Measurements from ENCODE around the gene DIS3L2.

The DIS3L2 gene

DNA sequence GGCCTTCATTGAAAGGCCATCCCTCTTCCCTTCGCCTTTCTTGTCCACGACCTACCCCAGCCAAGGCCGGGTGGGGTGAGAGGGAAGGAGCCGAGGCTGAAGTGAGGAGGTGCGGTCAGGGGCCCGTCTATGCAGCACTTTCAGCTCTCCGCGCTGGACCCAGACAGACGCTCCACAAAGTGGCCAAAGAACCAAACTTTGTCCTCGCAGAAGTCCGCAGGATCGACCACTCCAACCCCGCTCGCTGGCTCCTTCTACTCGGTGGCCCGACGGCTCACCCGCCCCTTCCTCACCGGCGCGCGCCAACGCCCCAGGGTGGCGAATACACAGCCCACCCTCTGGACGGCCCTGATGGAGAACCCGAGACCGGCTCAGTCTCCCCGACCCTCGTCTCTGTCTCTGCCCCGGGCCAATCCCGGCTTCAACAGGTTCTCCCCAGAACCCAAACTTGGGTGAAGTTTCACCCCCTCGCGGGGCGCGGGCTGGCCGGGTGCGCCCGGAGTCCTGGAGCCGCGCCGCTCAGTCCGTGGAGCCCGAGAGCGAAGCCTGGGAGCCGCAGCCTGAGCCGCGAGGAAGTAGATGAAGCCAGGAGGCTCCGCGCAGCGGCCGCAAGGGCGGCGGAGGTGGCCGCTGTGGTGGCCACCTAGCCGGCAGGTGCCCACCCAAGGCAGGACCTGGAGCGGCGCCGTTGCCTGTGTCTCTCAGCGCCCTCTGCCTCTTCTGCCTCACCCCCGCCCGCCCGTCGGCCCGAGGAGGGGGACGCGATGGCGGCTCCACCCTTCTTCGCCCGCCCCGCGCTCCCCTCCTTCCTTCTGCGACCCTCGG lies 390.4 kb downstream of the DIS3L2 start:
- Histone ChIP-seq H3K4me3 (ENCODE audit: low read length, poor library complexity, severe bottlenecking) (no peak overlapping the region), H4K20me1 (ENCODE audit: insufficient read depth, low read length, poor library complexity, severe bottlenecking) (no peaks in the 10 kb centered on the region), H3F3A (ENCODE audit: low read depth) (no peaks in the 10 kb centered on the region), H3K9me2 (replicated peaks; ENCODE audit: low read depth, low read length) (no peaks in the 10 kb centered on the region), H3K79me2 (ENCODE audit: insufficient read depth, low read length) (no peaks in the 10 kb centered on the region), H3K9me3 (ENCODE audit: insufficient read depth, low read depth, low read length) (no peaks in the 10 kb centered on the region), H3K4me1 (ENCODE audit: insufficient read depth, low read length, poor library complexity, severe bottlenecking) (peaks cover 7% of the 10 kb centered on the region), H3K9ac (ENCODE audit: low read depth, low read length, poor library complexity, severe bottlenecking) (no peak overlapping the region), H3K36me3 (ENCODE audit: insufficient read depth, low read length) (no peaks in the 10 kb centered on the region), H3K27me3 (ENCODE audit: insufficient read depth, low read length, poor library complexity, severe bottlenecking) (no peaks in the 10 kb centered on the region), H2AFZ (ENCODE audit: low read length) (no peak overlapping the region), H3K4me2 (ENCODE audit: low read depth, low read length, poor library complexity, severe bottlenecking) (no peak overlapping the region)
- no peak for TF ChIP-seq EZH2phosphoT487 (IDR thresholded peaks at IDR 0.05; ENCODE audit: borderline replicate concordance)

DNA sequence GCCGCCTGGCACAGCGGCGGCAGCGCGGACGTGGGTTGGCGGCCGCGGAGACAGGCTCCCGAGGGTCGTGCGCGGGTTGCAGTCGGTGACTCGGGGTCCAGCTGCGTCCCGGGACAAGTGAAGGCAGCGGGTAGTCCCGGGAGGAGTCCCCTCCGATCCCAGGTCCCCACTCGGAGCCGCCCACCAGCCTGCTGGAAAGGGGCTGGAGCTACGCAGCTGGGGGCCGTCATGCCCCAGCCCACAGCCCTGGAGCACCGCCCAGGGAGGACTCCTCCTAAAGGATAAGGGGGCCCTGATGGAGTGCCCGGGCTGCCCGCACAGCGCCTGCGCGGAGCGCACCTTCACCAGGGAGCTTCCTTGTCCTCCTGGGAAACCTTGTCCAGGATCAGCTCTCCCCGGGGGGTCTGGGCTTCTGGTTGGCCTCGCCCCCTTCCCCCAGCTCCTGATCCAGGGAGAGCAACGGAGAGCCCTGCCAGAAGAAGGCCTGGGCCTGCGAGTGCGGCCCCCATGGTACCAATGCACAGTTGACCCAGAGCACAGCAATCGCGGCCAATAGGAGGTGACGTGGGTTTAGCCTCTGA lies 391.1 kb downstream of the DIS3L2 start:
- Histone ChIP-seq H3F3A (ENCODE audit: low read depth) (no peaks in the 10 kb centered on the region), H3K9me2 (replicated peaks; ENCODE audit: low read depth, low read length) (no peaks in the 10 kb centered on the region), H3K9ac (ENCODE audit: low read depth, low read length, poor library complexity, severe bottlenecking) (no peak overlapping the region), H3K9me3 (ENCODE audit: insufficient read depth, low read depth, low read length) (no peaks in the 10 kb centered on the region), H2AFZ (ENCODE audit: low read length) (no peak overlapping the region), H3K27me3 (ENCODE audit: insufficient read depth, low read length, poor library complexity, severe bottlenecking) (no peaks in the 10 kb centered on the region), H3K4me2 (ENCODE audit: low read depth, low read length, poor library complexity, severe bottlenecking) (no peak overlapping the region), H4K20me1 (ENCODE audit: insufficient read depth, low read length, poor library complexity, severe bottlenecking) (no peaks in the 10 kb centered on the region), H3K4me3 (ENCODE audit: low read length, poor library complexity, severe bottlenecking) (no peak overlapping the region), H3K79me2 (ENCODE audit: insufficient read depth, low read length) (no peaks in the 10 kb centered on the region), H3K4me1 (ENCODE audit: insufficient read depth, low read length, poor library complexity, severe bottlenecking) (peaks cover 7% of the 10 kb centered on the region), H3K36me3 (ENCODE audit: insufficient read depth, low read length) (no peaks in the 10 kb centered on the region)
- TF ChIP-seq, protein P1, sequence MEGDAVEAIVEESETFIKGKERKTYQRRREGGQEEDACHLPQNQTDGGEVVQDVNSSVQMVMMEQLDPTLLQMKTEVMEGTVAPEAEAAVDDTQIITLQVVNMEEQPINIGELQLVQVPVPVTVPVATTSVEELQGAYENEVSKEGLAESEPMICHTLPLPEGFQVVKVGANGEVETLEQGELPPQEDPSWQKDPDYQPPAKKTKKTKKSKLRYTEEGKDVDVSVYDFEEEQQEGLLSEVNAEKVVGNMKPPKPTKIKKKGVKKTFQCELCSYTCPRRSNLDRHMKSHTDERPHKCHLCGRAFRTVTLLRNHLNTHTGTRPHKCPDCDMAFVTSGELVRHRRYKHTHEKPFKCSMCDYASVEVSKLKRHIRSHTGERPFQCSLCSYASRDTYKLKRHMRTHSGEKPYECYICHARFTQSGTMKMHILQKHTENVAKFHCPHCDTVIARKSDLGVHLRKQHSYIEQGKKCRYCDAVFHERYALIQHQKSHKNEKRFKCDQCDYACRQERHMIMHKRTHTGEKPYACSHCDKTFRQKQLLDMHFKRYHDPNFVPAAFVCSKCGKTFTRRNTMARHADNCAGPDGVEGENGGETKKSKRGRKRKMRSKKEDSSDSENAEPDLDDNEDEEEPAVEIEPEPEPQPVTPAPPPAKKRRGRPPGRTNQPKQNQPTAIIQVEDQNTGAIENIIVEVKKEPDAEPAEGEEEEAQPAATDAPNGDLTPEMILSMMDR (conservative IDR thresholded peaks at IDR 0.05; ENCODE audit: low read length), result no peak
- TF ChIP-seq EZH2phosphoT487 (IDR thresholded peaks at IDR 0.05; ENCODE audit: borderline replicate concordance), result no peak

DNA sequence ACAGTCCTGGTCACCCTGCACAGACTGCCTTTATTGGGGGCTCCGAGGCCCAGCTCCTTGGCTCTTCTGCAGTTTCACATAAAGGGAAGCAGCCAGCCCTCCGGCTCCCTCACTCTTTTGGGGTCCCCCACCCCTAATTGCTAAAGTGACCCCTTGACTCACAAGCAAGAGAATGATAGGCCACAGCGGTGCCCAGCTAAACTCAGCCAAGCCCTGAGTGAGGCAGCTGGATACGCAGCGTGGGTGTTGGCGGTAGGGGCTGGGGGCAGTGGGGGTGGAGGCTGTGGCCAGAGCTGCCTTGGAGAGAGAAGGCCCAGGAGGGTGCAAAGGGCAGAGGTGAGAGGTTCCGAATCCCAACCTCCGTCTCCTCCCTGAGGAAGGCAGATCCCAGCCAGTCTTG lies 391.6 kb downstream of the DIS3L2 start:
- H3K27me3 ChIP-seq (ENCODE audit: insufficient read depth, low read length, poor library complexity, severe bottlenecking), result no peaks in the 10 kb centered on the region
- H3K79me2 ChIP-seq (ENCODE audit: insufficient read depth, low read length), result no peaks in the 10 kb centered on the region
- no peak overlapping the region for H2AFZ ChIP-seq (ENCODE audit: low read length)
- H3K9me3 ChIP-seq (ENCODE audit: insufficient read depth, low read depth, low read length), result no peaks in the 10 kb centered on the region
- H3K4me1 ChIP-seq (ENCODE audit: insufficient read depth, low read length, poor library complexity, severe bottlenecking), result peaks cover 7% of the 10 kb centered on the region
- no peak overlapping the region for H3K4me2 ChIP-seq (ENCODE audit: low read depth, low read length, poor library complexity, severe bottlenecking)
- no peaks in the 10 kb centered on the region for H3K9me2 ChIP-seq (replicated peaks; ENCODE audit: low read depth, low read length)
- H3K36me3 ChIP-seq (ENCODE audit: insufficient read depth, low read length), result no peaks in the 10 kb centered on the region
- H3F3A ChIP-seq (ENCODE audit: low read depth), result no peaks in the 10 kb centered on the region
- TF ChIP-seq EZH2phosphoT487 (IDR thresholded peaks at IDR 0.05; ENCODE audit: borderline replicate concordance), result no peak
- TF ChIP-seq, protein P1 (conservative IDR thresholded peaks at IDR 0.05; ENCODE audit: low read length), result no peak
- H4K20me1 ChIP-seq (ENCODE audit: insufficient read depth, low read length, poor library complexity, severe bottlenecking), result no peaks in the 10 kb centered on the region
- H3K9ac ChIP-seq (ENCODE audit: low read depth, low read length, poor library complexity, severe bottlenecking), result no peak overlapping the region
- no peak overlapping the region for H3K4me3 ChIP-seq (ENCODE audit: low read length, poor library complexity, severe bottlenecking)
